ENCODE data around the gene PNKP. TPM values are rescaled to one million over a fixed set of nuclear protein-coding genes. Genes with fewer than 3 reads are reported as not detected.

The PNKP gene
- total and polyA plus RNA-seq, 9 donors: 6.8 to 111 (median 53.9) TPM

DNA sequence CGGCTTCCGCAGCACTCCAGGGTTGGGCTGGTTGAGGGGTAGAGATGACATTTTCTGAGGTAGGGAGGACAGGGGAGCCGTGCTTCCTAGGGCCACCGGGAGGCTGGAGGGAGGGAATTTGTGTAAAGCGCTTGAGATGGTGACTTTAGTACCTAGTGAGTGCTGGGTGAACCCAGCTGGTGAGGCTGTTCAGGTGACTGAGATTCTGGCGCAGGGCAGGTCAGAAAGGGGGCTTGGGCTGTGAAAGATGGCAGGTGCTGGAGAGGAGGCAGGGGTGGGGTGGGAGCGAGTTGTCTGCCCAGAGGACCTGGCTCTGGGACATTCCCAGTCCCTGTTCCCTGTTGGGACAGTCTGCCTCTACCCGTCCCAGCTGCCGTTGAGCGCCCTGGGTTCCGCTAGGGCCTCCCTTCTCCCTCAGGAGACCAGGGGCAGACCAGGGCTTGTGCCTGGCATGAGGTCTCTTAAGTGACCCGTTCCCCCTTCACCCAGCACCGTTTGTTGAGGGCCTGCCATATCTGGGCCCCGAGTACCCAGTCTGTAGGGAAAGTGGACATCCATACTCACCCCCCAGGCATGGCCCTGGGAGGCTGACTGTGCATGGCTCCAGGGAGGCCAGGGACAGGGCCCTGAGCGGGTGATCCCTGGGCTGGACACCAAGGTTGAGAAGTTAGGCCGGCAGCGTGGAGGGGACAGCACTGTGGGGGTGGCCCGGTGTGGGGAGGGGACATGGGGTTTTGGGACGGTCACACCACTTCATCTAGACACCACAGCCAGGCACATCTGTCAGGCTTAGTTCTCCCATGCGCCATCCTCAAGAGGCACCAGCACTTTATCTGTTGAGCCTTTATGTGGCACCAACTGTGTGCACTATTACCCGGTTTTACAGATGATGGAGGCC lies 11.5 kb downstream of the PNKP start:
- Histone ChIP-seq H3K4me3 (no peak overlapping the region), H3K9me3 (no peaks in the 10 kb centered on the region), H3K27ac (peak overlapping the region in 1 of 2 donors; percentile 2), H3K27me3 (no peaks in the 10 kb centered on the region), H3K4me1 (ENCODE audit: insufficient read depth) (peaks cover 8% of the 10 kb centered on the region), H3K36me3 (no peaks in the 10 kb centered on the region)
- WGBS, 3 donors: 78 to 84% (median 81%) methylated on average over 21 of the region's 21 CpGs
- TF ChIP-seq POLR2A (IDR thresholded peaks at IDR 0.05): no peak
- no peak for TF ChIP-seq EP300 (IDR thresholded peaks at IDR 0.05)
- TF ChIP-seq, protein P1, sequence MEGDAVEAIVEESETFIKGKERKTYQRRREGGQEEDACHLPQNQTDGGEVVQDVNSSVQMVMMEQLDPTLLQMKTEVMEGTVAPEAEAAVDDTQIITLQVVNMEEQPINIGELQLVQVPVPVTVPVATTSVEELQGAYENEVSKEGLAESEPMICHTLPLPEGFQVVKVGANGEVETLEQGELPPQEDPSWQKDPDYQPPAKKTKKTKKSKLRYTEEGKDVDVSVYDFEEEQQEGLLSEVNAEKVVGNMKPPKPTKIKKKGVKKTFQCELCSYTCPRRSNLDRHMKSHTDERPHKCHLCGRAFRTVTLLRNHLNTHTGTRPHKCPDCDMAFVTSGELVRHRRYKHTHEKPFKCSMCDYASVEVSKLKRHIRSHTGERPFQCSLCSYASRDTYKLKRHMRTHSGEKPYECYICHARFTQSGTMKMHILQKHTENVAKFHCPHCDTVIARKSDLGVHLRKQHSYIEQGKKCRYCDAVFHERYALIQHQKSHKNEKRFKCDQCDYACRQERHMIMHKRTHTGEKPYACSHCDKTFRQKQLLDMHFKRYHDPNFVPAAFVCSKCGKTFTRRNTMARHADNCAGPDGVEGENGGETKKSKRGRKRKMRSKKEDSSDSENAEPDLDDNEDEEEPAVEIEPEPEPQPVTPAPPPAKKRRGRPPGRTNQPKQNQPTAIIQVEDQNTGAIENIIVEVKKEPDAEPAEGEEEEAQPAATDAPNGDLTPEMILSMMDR (IDR thresholded peaks at IDR 0.05): no peak
- peak in 2 of 5 donors; percentile 29 to 45 for DNase-seq
- intact Hi-C loops (cut with DNase I): loop anchor here in 1 of 4 donors (5.0 kb wide), 1 partner anchor 34 kb away; no protein-coding TSS in a partner anchor

DNA sequence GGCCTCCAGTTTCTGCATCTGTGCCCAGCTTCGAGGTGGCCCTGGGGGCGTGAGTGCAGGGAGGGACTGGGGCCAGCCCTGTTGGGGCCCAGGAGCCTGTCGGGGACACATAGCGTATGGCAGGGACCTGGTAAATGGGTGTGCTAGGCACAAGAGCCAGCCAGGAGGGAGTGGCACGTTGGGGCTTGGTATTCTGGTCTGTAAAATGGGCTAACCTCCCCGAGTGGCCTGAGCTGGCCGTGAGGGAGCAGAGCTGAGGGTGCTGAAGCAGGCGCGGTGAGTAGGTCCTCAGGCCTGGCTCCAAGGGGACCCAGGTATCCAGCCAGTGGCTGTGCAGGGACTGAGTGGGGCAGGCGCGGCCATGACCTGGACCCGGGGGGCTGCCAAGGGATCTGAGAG lies 12.1 kb downstream of the PNKP start:
- WGBS, 3 donors: 80 to 81% (median 81%) methylated on average over 12 of the region's 12 CpGs
- TF ChIP-seq EP300 (IDR thresholded peaks at IDR 0.05): no peak
- TF ChIP-seq, protein P1 (IDR thresholded peaks at IDR 0.05): no peak
- Histone ChIP-seq H3K27ac (peak overlapping the region in 1 of 2 donors; percentile 2), H3K36me3 (no peaks in the 10 kb centered on the region), H3K4me1 (ENCODE audit: insufficient read depth) (peaks cover 4% of the 10 kb centered on the region), H3K27me3 (no peaks in the 10 kb centered on the region), H3K9me3 (no peaks in the 10 kb centered on the region), H3K4me3 (no peak overlapping the region)
- DNase-seq: peak in 3 of 5 donors; percentile 29 to 43 (median 31)
- intact Hi-C loops (cut with DNase I): loop anchor here in 1 of 4 donors (5.0 kb wide), 1 partner anchor 33 kb away; no protein-coding TSS in a partner anchor

DNA sequence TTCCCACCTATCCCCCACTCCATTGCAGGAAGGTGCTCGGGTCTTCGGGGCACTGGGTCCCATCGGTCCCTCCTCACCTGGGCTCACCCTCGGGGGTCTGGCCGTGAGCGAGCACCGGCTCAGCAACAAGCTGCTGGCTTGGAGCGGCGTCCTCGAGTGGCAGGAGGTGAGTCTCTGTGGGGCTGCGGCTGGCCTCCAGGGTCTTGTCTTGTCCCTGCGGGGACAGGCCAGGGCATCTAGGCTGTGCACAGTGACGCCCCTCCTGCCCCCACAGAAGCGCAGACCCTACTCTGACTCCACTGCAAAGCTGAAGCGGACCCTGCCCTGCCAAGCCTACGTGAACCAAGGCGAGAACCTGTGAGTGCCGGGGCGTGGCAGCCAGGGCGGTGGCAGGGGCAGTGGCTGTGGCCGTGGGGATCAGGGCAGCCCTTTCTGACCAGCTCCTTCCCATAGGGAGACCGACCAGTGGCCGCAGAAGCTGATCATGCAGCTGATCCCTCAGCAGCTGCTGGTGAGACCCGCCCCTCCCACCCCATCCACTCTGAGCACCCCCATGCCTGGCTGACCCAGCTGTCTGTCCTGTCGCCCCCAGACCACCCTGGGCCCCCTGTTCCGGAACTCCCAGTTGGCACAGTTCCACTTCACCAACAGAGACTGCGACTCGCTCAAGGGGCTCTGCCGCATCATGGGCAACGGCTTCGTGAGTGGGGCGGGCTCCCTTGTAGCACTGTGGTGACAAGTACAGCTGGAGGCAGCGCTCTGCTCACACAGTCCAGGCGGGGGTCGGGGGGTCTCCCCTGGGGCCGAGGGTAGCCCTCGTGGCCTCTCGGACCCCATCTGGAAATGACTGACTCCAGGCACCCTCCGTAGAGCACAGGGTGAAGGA lies 12.8 kb downstream of the PNKP start:
- H3K36me3 ChIP-seq: no peaks in the 10 kb centered on the region
- TF ChIP-seq EP300 (IDR thresholded peaks at IDR 0.05) (no peak), POLR2A (IDR thresholded peaks at IDR 0.05) (no peak)
- TF ChIP-seq, protein P1 (IDR thresholded peaks at IDR 0.05): no peak
- intact Hi-C loops (cut with DNase I): loop anchor here in 2 of 4 donors (5.0 kb wide), 2 partner anchors 32 to 37 kb away; partner anchors contain the start of gene MED25 (in 1 of the 2)
- 78 to 82% (median 81%) methylated on average over 36 to 39 of the region's 39 CpGs for WGBS, 3 donors
- H3K4me3 ChIP-seq: no peak overlapping the region
- no peak overlapping the region for H3K27ac ChIP-seq
- no peaks in the 10 kb centered on the region for H3K9me3 ChIP-seq
- DNase-seq: peak in 4 of 5 donors; percentile 22 to 52 (median 41)
- H3K27me3 ChIP-seq: no peaks in the 10 kb centered on the region
- peaks cover 5% of the 10 kb centered on the region for H3K4me1 ChIP-seq (ENCODE audit: insufficient read depth)

DNA sequence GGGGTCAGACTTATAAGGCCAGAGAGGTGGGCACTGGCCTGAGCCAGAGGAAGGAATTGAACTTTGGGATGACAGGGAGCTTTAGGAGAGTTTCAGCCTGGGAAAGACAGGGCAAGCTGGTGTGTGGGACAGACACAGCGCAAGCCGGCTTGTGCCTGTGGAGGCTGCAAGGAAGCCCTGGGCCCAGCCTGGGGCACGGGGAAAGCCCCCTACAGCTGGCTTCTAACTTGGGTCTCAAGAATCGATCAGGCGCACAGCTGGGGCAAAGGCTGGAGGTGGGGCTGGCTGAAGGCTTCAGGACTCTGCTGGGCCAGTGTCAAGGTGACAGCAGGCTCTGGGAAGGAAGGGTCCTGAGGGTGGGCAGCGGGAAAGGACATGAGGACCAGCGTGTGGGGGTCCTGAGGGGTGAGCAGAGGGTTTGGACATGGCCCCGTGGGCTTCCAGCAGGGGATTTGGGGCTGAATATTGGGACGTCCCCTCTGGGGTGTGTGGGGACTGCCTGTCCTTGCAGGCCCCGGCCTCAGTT lies 13.5 kb downstream of the PNKP start:
- no peaks in the 10 kb centered on the region for H3K27me3 ChIP-seq
- no peak overlapping the region for H3K4me3 ChIP-seq
- 66 to 73% (median 72%) methylated on average over 10 of the region's 10 CpGs for WGBS, 3 donors
- H3K27ac ChIP-seq: peak overlapping the region in 1 of 2 donors; percentile 34
- DNase-seq: peak in 1 of 5 donors; percentile 38
- intact Hi-C loops (cut with DNase I): loop anchor here in 1 of 4 donors (5.0 kb wide), 1 partner anchor 37 kb away; the partner anchor contains the start of gene MED25
- H3K4me1 ChIP-seq (ENCODE audit: insufficient read depth): peaks cover 5% of the 10 kb centered on the region
- H3K36me3 ChIP-seq: no peaks in the 10 kb centered on the region
- H3K9me3 ChIP-seq: no peaks in the 10 kb centered on the region
- TF ChIP-seq, protein P1 (IDR thresholded peaks at IDR 0.05): no peak
- TF ChIP-seq POLR2A (IDR thresholded peaks at IDR 0.05): no peak
- no peak for TF ChIP-seq EP300 (IDR thresholded peaks at IDR 0.05)
